GM18526 (cell line): ENCODE results near the gene SGMS1.

Experiments used
- POLR2A ChIP-seq: IDR thresholded peaks from 3 replicates; pipeline ENCODE4 v1.6.1; 2011; ENCODE audit not compliant: insufficient read length; ENCODE audit errors: extremely low read depth

SGMS1 gene

GRCh38 chr10:50556237-50557120 lies 67.3 kb downstream of the SGMS1 start:
- TF ChIP-seq POLR2A, result no peak

GRCh38 chr10:50554995-50555568 lies 68.7 kb downstream of the SGMS1 start:
- no peak for TF ChIP-seq POLR2A

GRCh38 chr10:50554376-50554994 lies 69.3 kb downstream of the SGMS1 start:
- no peak for TF ChIP-seq POLR2A

- TF ChIP-seq POLR2A, result no peak
Observed at GRCh38 chr10:50552771-50553535, 70.8 kb downstream of the SGMS1 start.

- TF ChIP-seq POLR2A, result no peak
Observed at GRCh38 chr10:50552308-50552707, 71.4 kb downstream of the SGMS1 start.

GRCh38 chr10:50551894-50552293 lies 71.9 kb downstream of the SGMS1 start:
- TF ChIP-seq POLR2A, result no peak

- no peak for TF ChIP-seq POLR2A
Observed at GRCh38 chr10:50550291-50550839, 73.4 kb downstream of the SGMS1 start.

- no peak for TF ChIP-seq POLR2A
Observed at GRCh38 chr10:50545846-50546245, 77.9 kb downstream of the SGMS1 start.

- TF ChIP-seq POLR2A, result no peak
Observed at GRCh38 chr10:50544857-50545429, 78.8 kb downstream of the SGMS1 start.

GRCh38 chr10:50544095-50544856 lies 79.5 kb downstream of the SGMS1 start:
- TF ChIP-seq POLR2A, result no peak

- no peak for TF ChIP-seq POLR2A
Observed at GRCh38 chr10:50542871-50543270, 80.9 kb downstream of the SGMS1 start.

GRCh38 chr10:50541921-50542320 lies 81.8 kb downstream of the SGMS1 start:
- TF ChIP-seq POLR2A, result no peak

GRCh38 chr10:50541317-50541716 lies 82.4 kb downstream of the SGMS1 start:
- no peak for TF ChIP-seq POLR2A

- no peak for TF ChIP-seq POLR2A
Observed at GRCh38 chr10:50540826-50541122, 83.0 kb downstream of the SGMS1 start.
